ENCODE data around the gene GAPDH. TPM values are rescaled to one million over a fixed set of nuclear protein-coding genes. Genes with fewer than 3 reads are reported as not detected.
A peak's percentile ranks its signal among the peaks of the same experiment; 100 is the strongest.
"Not testable (repeated sequence)": the region's sequence is repeated elsewhere in the genome, so short reads cannot be mapped to it uniquely, and the experiment has no call there.

Gene GAPDH
- total RNA-seq, 1 donor from 2014 or later: 3,867 TPM

DNA sequence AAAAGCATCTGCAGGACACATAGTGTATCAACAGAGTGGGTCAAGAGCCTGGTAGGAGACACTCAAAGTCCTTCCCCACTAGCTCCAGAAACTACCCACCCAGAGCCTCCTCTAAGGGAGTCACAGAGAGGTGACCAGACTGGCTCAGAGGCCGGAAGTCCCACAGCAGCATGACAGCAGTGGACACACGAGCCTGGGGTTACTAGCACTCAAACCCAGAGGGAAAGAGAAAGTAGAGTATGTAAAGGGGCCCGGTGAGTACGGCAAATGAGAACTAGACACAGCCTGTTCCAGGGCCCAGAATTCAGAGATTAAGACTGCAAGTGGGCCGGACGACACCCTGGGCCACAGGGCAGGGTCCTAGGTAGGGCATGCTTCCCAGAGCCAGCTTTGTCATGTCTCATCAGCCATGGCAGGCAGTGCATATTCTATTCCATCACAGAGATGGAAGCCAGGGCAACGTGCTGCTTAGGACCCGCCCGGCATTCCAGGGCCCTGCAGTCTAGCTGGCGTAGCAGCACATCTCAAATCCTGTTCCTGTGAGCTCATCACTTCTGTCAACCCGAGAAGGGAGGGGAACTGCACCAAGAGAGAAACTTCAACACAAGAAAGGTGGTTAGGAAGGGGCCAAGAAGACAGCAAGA lies 17.3 kb downstream of the GAPDH start:
- DNase-seq (ENCODE audit: low read depth, low spot score): no peak
- Mint-ChIP-seq H3K4me1 (peaks cover 33% of the 10 kb centered on the region), H3K27ac (ENCODE audit: unreplicated experiment) (no peak overlapping the region), H3K27me3 (ENCODE audit: low read depth) (no peaks in the 10 kb centered on the region), H3K36me3 (ENCODE audit: low read depth) (peaks cover 2% of the 10 kb centered on the region), H3K4me3 (no peak overlapping the region), H3K9me3 (no peaks in the 10 kb centered on the region)
- TF ChIP-seq, protein P1, sequence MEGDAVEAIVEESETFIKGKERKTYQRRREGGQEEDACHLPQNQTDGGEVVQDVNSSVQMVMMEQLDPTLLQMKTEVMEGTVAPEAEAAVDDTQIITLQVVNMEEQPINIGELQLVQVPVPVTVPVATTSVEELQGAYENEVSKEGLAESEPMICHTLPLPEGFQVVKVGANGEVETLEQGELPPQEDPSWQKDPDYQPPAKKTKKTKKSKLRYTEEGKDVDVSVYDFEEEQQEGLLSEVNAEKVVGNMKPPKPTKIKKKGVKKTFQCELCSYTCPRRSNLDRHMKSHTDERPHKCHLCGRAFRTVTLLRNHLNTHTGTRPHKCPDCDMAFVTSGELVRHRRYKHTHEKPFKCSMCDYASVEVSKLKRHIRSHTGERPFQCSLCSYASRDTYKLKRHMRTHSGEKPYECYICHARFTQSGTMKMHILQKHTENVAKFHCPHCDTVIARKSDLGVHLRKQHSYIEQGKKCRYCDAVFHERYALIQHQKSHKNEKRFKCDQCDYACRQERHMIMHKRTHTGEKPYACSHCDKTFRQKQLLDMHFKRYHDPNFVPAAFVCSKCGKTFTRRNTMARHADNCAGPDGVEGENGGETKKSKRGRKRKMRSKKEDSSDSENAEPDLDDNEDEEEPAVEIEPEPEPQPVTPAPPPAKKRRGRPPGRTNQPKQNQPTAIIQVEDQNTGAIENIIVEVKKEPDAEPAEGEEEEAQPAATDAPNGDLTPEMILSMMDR (conservative IDR thresholded peaks at IDR 0.05): no peak

DNA sequence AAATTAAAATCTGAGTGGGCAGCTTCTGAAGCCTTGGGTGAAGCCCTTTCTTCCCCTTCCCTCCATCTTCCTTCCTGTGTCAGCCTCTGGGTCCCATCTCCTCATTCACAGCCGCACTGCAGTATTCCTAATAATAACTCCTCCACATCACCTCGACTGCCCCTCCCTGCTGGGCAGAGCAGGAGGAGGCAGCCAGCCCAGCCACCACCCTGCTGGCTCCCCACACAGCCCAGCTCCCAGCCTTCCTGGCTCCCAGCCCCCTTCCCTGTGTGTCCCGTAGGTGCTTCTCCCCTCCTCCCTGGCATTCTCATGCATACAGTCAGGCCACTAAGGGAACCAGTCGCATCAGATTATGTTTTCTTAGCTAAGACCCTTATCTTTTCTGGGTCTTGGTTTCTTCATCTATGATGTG lies 17.8 kb downstream of the GAPDH start:
- DNase-seq (ENCODE audit: low read depth, low spot score): no peak
- H3K27ac Mint-ChIP-seq (ENCODE audit: unreplicated experiment): no peak overlapping the region
- H3K4me3 Mint-ChIP-seq: no peak overlapping the region
- no peaks in the 10 kb centered on the region for H3K27me3 Mint-ChIP-seq (ENCODE audit: low read depth)
- H3K9me3 Mint-ChIP-seq: no peaks in the 10 kb centered on the region
- peaks cover 34% of the 10 kb centered on the region for H3K4me1 Mint-ChIP-seq
- H3K36me3 Mint-ChIP-seq (ENCODE audit: low read depth): peaks cover 3% of the 10 kb centered on the region
- TF ChIP-seq, protein P1 (conservative IDR thresholded peaks at IDR 0.05): no peak

GRCh38 chr12:6553051-6553868 lies 18.9 kb downstream of the GAPDH start:
- peak overlapping the region; percentile 93 for H3K4me3 Mint-ChIP-seq
- peak overlapping the region; percentile 57 for H3K27ac Mint-ChIP-seq (ENCODE audit: unreplicated experiment)
- no peaks in the 10 kb centered on the region for H3K9me3 Mint-ChIP-seq
- H3K4me1 Mint-ChIP-seq: peaks cover 34% of the 10 kb centered on the region
- no peak for DNase-seq (ENCODE audit: low read depth, low spot score)
- TF ChIP-seq, protein P1 (conservative IDR thresholded peaks at IDR 0.05): no peak
- H3K27me3 Mint-ChIP-seq (ENCODE audit: low read depth): no peaks in the 10 kb centered on the region
- H3K36me3 Mint-ChIP-seq (ENCODE audit: low read depth): peaks cover 3% of the 10 kb centered on the region

GRCh38 chr12:6554168-6555017 lies 20.1 kb downstream of the GAPDH start:
- Mint-ChIP-seq H3K27me3 (ENCODE audit: low read depth) (no peaks in the 10 kb centered on the region), H3K9me3 (no peaks in the 10 kb centered on the region), H3K4me1 (peaks cover 34% of the 10 kb centered on the region), H3K27ac (ENCODE audit: unreplicated experiment) (peak overlapping the region; percentile 76), H3K36me3 (ENCODE audit: low read depth) (peaks cover 3% of the 10 kb centered on the region), H3K4me3 (peak overlapping the region; percentile 93)
- TF ChIP-seq, protein P1 (conservative IDR thresholded peaks at IDR 0.05): peak; percentile 78
- DNase-seq (ENCODE audit: low read depth, low spot score): peak; percentile 86

DNA sequence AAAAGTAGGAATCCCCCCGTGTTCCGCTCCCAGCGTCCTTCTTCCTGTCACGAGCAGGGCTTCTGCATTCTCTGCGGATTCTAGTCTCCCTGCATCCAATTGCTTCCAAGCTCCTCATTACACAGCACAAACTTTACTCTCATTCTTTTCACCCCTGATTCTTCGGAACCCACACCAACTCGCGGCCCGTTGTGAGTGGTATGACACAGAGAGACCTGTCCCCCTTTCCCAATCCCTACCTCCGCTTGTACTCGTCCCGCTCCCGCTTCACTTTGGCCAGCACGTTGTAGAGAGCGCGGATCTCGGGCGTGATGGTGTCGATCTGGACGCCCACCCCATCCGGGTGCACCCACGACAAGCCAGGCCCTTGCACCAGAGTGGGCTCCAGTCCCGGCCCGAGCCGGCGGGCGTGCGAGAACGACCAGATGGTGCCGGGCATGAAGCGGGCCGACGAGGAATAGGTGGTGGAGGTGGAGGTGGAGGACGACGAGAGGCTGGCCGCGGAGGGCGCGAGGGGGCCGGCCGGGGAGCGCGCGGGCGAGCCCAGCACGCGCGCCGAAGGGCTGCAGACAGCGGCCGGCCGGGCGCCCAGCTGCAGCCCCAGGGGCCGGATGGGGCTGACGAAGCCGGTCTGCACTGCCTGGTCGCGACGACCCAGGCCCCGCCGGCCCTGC lies 20.8 kb downstream of the GAPDH start:
- H3K27me3 Mint-ChIP-seq (ENCODE audit: low read depth): no peaks in the 10 kb centered on the region
- peaks cover 9% of the 10 kb centered on the region for H3K36me3 Mint-ChIP-seq (ENCODE audit: low read depth)
- peak overlapping the region; percentile 60 for H3K27ac Mint-ChIP-seq (ENCODE audit: unreplicated experiment)
- H3K4me3 Mint-ChIP-seq: peak overlapping the region; percentile 94
- no peaks in the 10 kb centered on the region for H3K9me3 Mint-ChIP-seq
- peaks cover 34% of the 10 kb centered on the region for H3K4me1 Mint-ChIP-seq
- no peak for DNase-seq (ENCODE audit: low read depth, low spot score)
- TF ChIP-seq, protein P1 (conservative IDR thresholded peaks at IDR 0.05): no peak

DNA sequence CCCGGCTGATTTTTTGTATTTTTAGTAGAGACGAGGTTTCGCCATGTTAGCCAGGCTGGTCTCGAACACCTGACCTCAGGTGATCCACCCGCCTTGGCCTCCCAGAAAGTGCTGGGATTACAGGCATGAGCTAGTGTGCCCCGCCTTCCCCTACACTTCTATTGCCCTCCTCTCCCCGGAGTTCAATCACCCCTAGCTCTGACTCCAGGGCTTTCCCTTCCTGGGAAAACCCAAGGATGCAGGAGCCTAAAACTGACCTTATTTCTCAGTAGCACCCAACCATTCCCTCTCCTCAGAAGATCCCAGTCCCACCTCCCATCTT lies 22.1 kb downstream of the GAPDH start:
- DNase-seq (ENCODE audit: low read depth, low spot score); H3K27me3 Mint-ChIP-seq (ENCODE audit: low read depth); H3K27ac Mint-ChIP-seq (ENCODE audit: unreplicated experiment); H3K9me3 Mint-ChIP-seq: not testable (repeated sequence)
- Mint-ChIP-seq H3K36me3 (ENCODE audit: low read depth) (peaks cover 19% of the 10 kb centered on the region), H3K4me1 (peaks cover 34% of the 10 kb centered on the region), H3K4me3 (peak overlapping the region; percentile 94)

Measured in neural crest cell (in vitro differentiated cells).